Parathyroid adenoma (tissue), 2 donors: Measurements from ENCODE around the gene OBSL1.

Source experiments
- H2AFZ ChIP-seq: fragments of 300-600 bp; sonication (generic); one replicate; pipeline ENCODE4 v1.7.0; 2017; ENCODE audit warnings: antibody characterized with exemption, mild to moderate bottlenecking
- H3K27ac ChIP-seq: fragments of 300-600 bp; sonication (generic); one replicate; pipeline ENCODE4 v1.7.0; 2017
- H3K27me3 ChIP-seq: fragments of 300-600 bp; sonication (generic); one replicate; pipeline ENCODE4 v1.7.0; 2017; ENCODE audit warnings: low read length; ENCODE audit not compliant: control insufficient read depth, insufficient read depth
- H3K36me3 ChIP-seq: fragments of 300-600 bp; sonication (generic); one replicate; pipeline ENCODE4 v1.7.0; 2017; ENCODE audit warnings: low read length; ENCODE audit not compliant: control insufficient read depth, insufficient read depth
- H3K4me1 ChIP-seq: fragments of 300-600 bp; sonication (generic); one replicate; pipeline ENCODE4 v1.7.0; 2017; ENCODE audit warnings: control low read depth
- H3K4me2 ChIP-seq: fragments of 300-600 bp; sonication (generic); one replicate; pipeline ENCODE4 v1.7.0; 2017; ENCODE audit warnings: low read length
- H3K4me3 ChIP-seq: fragments of 300-600 bp; sonication (generic); one replicate; pipeline ENCODE4 v1.7.0; 2017; ENCODE audit warnings: low read depth, low read length
- H3K79me2 ChIP-seq: fragments of 300-600 bp; sonication (generic); one replicate; pipeline ENCODE4 v1.7.0; 2017; ENCODE audit warnings: control low read depth
- H3K9ac ChIP-seq: fragments of 300-600 bp; sonication (generic); one replicate; pipeline ENCODE4 v1.7.0; 2017; ENCODE audit warnings: mild to moderate bottlenecking
- H3K9me3 ChIP-seq: fragments of 300-600 bp; sonication (generic); one replicate; pipeline ENCODE4 v1.7.0; 2017; ENCODE audit warnings: low read length; ENCODE audit not compliant: control insufficient read depth
- TF ChIP-seq, protein P1 (sequence below): fragments of 300-600 bp; sonication (generic); IDR thresholded peaks from one replicate; pipeline ENCODE4 v1.7.0; 2017; ENCODE audit warnings: antibody characterized with exemption, mild to moderate bottlenecking
- donor health status: primary hyperparathyroidism.

Gene OBSL1

GRCh38 chr2:219501849-219502248 is 69.5 kb downstream of the OBSL1 start:
- H2AFZ ChIP-seq: no peak overlapping the region
- peaks cover 13% of the 10 kb centered on the region for H3K4me1 ChIP-seq
- no peaks in the 10 kb centered on the region for H3K9me3 ChIP-seq
- H3K4me2 ChIP-seq: no peak overlapping the region
- no peaks in the 10 kb centered on the region for H3K79me2 ChIP-seq
- H3K27me3 ChIP-seq: no peaks in the 10 kb centered on the region
- no peak overlapping the region for H3K9ac ChIP-seq
- TF ChIP-seq, protein P1, sequence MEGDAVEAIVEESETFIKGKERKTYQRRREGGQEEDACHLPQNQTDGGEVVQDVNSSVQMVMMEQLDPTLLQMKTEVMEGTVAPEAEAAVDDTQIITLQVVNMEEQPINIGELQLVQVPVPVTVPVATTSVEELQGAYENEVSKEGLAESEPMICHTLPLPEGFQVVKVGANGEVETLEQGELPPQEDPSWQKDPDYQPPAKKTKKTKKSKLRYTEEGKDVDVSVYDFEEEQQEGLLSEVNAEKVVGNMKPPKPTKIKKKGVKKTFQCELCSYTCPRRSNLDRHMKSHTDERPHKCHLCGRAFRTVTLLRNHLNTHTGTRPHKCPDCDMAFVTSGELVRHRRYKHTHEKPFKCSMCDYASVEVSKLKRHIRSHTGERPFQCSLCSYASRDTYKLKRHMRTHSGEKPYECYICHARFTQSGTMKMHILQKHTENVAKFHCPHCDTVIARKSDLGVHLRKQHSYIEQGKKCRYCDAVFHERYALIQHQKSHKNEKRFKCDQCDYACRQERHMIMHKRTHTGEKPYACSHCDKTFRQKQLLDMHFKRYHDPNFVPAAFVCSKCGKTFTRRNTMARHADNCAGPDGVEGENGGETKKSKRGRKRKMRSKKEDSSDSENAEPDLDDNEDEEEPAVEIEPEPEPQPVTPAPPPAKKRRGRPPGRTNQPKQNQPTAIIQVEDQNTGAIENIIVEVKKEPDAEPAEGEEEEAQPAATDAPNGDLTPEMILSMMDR: no peak
- H3K27ac ChIP-seq: no peak overlapping the region
- no peak overlapping the region for H3K4me3 ChIP-seq
- H3K36me3 ChIP-seq: no peaks in the 10 kb centered on the region
